COR-L47 (cell line): ENCODE data around the gene OR2H2.

ENCODE experiments used
- DNase-seq: peaks from one replicate; lab custom pipeline; 2025; lab: John Stamatoyannopoulos, UW

Gene OR2H2

DNA sequence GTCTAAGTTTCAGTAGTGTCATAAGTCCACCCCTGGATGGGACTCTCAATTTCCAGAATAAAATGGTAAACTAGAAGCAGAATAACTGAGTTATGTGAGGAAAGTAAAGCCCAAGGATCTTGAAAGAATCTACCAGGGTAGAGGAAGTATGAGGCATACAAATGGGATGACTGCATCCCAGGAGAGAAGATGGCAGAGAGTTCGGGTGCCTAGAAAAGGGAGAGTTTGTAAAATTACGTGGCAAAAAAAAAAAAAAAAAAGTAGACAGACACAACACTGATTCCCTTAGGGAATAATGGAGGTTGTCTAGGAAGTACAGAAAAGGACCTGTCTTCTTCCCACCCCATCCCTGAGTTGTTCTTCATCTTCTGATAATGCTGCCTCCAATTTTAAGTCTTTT is 44.6 kb downstream of the OR2H2 start:
- no peak for DNase-seq

DNA sequence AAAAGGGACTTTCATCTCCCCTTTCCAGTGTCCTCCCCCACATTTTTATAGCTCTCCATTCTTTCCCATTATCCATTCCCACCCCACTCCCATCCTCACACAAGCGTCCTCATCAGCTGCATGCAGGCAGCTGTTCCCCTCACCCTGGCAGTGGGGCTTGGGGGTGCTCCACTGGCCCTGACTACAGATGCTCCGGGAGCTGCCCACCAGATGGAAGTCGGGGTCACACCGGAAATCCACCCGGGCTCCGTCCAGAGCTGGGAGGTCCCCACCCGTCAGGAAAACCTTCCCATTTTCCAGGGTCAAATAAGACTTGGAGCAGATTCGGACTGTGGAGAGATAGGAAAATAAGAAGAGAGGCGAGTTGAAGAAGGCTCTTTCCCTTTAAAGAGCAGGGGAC is 45.4 kb downstream of the OR2H2 start:
- DNase-seq = no peak

DNA sequence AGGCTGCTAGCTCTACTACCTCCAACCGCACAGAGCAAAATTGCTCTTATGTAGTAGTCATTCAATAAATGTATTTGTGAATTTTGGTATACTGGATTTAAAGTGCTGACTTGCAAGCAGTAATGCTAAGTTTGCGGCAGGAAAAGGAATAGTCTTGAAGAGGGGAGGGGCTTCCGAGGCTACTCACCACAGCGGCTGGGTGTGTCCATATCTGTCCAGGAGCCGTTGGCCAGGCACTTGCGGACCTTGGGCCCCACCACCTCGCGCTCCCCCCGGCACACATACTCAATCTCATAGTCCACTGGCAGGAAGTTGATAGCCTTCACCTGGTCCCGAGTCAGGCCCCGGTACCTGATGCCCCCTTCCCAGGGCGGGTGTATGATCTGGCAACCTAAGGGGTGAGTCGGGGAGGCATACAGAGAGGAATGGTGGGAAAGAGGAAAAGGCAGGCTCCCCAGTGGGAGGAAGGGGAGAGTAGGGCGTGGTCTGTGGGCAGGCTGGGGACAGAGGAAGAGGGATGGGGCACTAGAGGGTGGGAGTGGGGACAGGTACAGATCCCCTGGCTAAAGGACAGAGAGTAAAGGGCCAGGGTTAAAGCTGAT is 46.4 kb downstream of the OR2H2 start:
- no peak for DNase-seq

GRCh38 chr6:29631860-29632731 is 47.2 kb downstream of the OR2H2 start:
- DNase-seq = peak; percentile 50

DNA sequence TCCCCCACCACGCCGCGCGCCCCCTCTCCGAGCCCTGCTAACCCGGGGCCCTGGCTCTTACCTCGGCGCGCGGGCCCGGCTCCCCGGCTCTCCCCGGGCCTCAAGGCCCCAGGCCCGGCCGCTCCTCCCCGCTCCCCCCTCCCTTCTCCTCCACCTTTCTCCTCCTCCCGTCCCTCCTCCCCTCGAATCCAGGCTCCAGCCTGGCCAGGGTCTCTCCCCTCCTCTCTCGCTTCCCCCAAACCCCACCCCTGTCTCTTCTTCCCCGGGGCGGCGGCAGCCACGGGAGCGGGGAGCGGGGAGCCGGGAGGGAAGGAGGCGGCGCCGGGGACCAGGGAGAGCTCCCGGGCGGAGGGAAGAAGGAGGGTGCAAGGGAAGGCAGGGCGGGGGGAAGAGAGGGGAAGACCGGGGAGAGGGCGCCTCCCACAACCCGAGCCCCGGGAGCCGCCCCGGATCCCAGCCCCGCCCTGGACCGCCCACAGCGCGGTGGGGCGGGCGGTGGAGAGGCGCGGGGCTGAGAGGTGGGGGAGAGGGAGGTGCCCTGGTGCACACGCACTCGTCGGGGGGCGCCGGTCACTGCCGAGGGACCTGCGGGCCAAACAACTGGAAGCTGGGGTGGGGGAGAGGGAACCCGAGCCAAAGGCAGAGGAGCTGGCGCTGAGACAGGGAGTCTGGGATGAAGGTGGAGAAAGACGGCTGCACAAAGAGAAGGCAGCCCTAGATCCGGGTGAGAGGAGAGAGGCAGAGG is 48.0 kb downstream of the OR2H2 start, which contains the start of gene GABBR1:
GABBR1 (minus strand) TSS at position 395 of the 745 bp plus-strand sequence. CDS start 798 bp downstream, outside the sequence.
- peak; percentile 89 for DNase-seq

- no peak for DNase-seq
Measured at GRCh38 chr6:29633534-29633905, 48.6 kb downstream of the OR2H2 start.

DNA sequence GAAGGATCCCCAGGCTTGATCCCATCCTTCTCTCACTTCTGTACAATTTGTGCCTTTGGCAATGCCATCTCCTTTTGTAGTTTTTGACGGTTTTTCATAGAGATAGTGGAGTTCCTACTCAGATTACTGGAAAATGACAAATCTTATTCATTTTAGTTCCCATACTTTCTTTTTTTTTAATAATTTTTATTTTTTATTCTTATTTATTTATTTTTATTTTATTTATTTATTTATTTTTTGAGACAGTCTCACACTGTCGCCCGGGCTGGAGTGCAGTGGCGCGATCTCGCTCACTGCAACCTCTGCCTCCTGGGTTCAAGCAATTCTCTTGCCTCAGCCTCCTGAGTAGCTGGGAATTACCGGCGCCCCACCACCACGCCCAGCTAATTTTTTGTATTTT is 52.3 kb downstream of the OR2H2 start:
- DNase-seq = no peak
